HG03135 (cell line): ENCODE results near the gene JMY.
A peak's percentile ranks its signal among the peaks of the same experiment; 100 is the strongest.

Experiments used
- ATAC-seq: cut with Tn5 transposase; IDR thresholded peaks from one replicate; pipeline ENCODE4 v1.9.1; 2021; ENCODE audit warnings: mild to moderate bottlenecking, moderate library complexity; ENCODE audit not compliant: unreplicated experiment

The JMY gene

GRCh38 chr5:79235634-79236361 lies at the start of gene JMY:
Gene JMY, plus strand, starts transcription at chr5:79236131. Its CDS starts 520 bp downstream, at chr5:79236651.
- peak; percentile 68 for ATAC-seq

GRCh38 chr5:79186455-79186854 lies 49.5 kb upstream of the JMY start:
- ATAC-seq: no peak

- no peak for ATAC-seq
Observed at GRCh38 chr5:79189439-79190234, 46.3 kb upstream of the JMY start.

GRCh38 chr5:79190235-79190529 lies 45.7 kb upstream of the JMY start:
- no peak for ATAC-seq

- no peak for ATAC-seq
Observed at GRCh38 chr5:79191457-79191856, 44.5 kb upstream of the JMY start.

GRCh38 chr5:79193643-79194042 lies 42.3 kb upstream of the JMY start:
- no peak for ATAC-seq

- no peak for ATAC-seq
Observed at GRCh38 chr5:79200573-79201183, 35.3 kb upstream of the JMY start.

- no peak for ATAC-seq
Observed at GRCh38 chr5:79201206-79201605, 34.7 kb upstream of the JMY start.

- ATAC-seq: no peak
Observed at GRCh38 chr5:79202076-79202475, 33.9 kb upstream of the JMY start.

- ATAC-seq: no peak
Observed at GRCh38 chr5:79205965-79206364, 30.0 kb upstream of the JMY start.

GRCh38 chr5:79206541-79206940 lies 29.4 kb upstream of the JMY start:
- no peak for ATAC-seq

- ATAC-seq: no peak
Observed at GRCh38 chr5:79209505-79209904, 26.4 kb upstream of the JMY start.

GRCh38 chr5:79224286-79224984 lies 11.5 kb upstream of the JMY start:
- ATAC-seq: no peak

- ATAC-seq: no peak
Observed at GRCh38 chr5:79225026-79225425, 10.9 kb upstream of the JMY start.

- ATAC-seq: no peak
Observed at GRCh38 chr5:79225441-79225840, 10.5 kb upstream of the JMY start.

GRCh38 chr5:79227484-79228025 lies 8.4 kb upstream of the JMY start:
- ATAC-seq: no peak

GRCh38 chr5:79229357-79230174 lies 6.4 kb upstream of the JMY start:
- ATAC-seq: peak; percentile 65

GRCh38 chr5:79235261-79235633 lies 684 bp upstream of the JMY start:
- peak; percentile 9 for ATAC-seq

- peak; percentile 25 for ATAC-seq
Observed at GRCh38 chr5:79236362-79236969, 535 bp downstream of the JMY start.
